Right forelimb (tissue), 1 donor: ENCODE data around the gene PPOX.

Source experiments
- DNase-seq: peaks from one replicate; pipeline ENCODE4 v3.0.0-alpha.2; 2018

Gene PPOX

GRCh38 chr1:161165742-161166668 lies at the start of gene PPOX:
TSS of gene PPOX (plus strand) at chr1:161166426. CDS start at chr1:161166848, 422 bp downstream.
- peak; percentile 95 for DNase-seq

- peak; percentile 94 for DNase-seq
Measured at GRCh38 chr1:161117759-161118581, 48.3 kb upstream of the PPOX start, which contains the start of the genes NIT1 and PFDN2. TSS of gene NIT1 (plus strand) at chr1:161118105. CDS start at chr1:161118177, 72 bp downstream. TSS of gene PFDN2 (minus strand) at chr1:161118037. CDS start at chr1:161118026, 11 bp downstream.

GRCh38 chr1:161119092-161119903 lies 46.9 kb upstream of the PPOX start:
- DNase-seq: no peak

- no peak for DNase-seq
Measured at GRCh38 chr1:161121042-161121650, 45.1 kb upstream of the PPOX start.

- DNase-seq: no peak
Measured at GRCh38 chr1:161121834-161122233, 44.4 kb upstream of the PPOX start.

- DNase-seq: no peak
Measured at GRCh38 chr1:161122967-161123366, 43.3 kb upstream of the PPOX start.

- DNase-seq: no peak
Measured at GRCh38 chr1:161127649-161128048, 38.6 kb upstream of the PPOX start.

- no peak for DNase-seq
Measured at GRCh38 chr1:161128591-161129420, 37.4 kb upstream of the PPOX start.

GRCh38 chr1:161130266-161130665 lies 36.0 kb upstream of the PPOX start:
- DNase-seq: no peak

GRCh38 chr1:161131523-161132409 lies 34.5 kb upstream of the PPOX start:
- DNase-seq: no peak

GRCh38 chr1:161132410-161133219 lies 33.6 kb upstream of the PPOX start, which contains the start of gene DEDD:
TSS of gene DEDD (minus strand) at chr1:161132667. CDS start at chr1:161124462, 8,205 bp downstream.
- peak; percentile 97 for DNase-seq

GRCh38 chr1:161133220-161133740 lies 32.9 kb upstream of the PPOX start:
- DNase-seq: no peak

GRCh38 chr1:161137881-161138280 lies 28.3 kb upstream of the PPOX start:
- no peak for DNase-seq

- no peak for DNase-seq
Measured at GRCh38 chr1:161138431-161138830, 27.8 kb upstream of the PPOX start.

- no peak for DNase-seq
Measured at GRCh38 chr1:161139766-161140165, 26.5 kb upstream of the PPOX start.

- no peak for DNase-seq
Measured at GRCh38 chr1:161140755-161141400, 25.3 kb upstream of the PPOX start.

GRCh38 chr1:161145832-161146231 lies 20.4 kb upstream of the PPOX start:
- DNase-seq: no peak

- DNase-seq: no peak
Measured at GRCh38 chr1:161153176-161153575, 13.1 kb upstream of the PPOX start.
